ENCODE results near the gene GLE1. TPM values are rescaled to one million over a fixed set of nuclear protein-coding genes. Genes with fewer than 3 reads are reported as not detected.
A peak's percentile ranks its signal among the peaks of the same experiment; 100 is the strongest.
"Not testable (repeated sequence)": the region's sequence is repeated elsewhere in the genome, so short reads cannot be mapped to it uniquely, and the experiment has no call there.

Gene GLE1
- total RNA-seq, 1 experiment from 2014 or later, result 61.4 TPM

GRCh38 chr9:128552153-128552743, 47.7 kb downstream of the GLE1 start, which contains the start of gene SPTAN1:
SPTAN1 (plus strand) TSS chr9:128552587; CDS start chr9:128566741, 14,154 bp downstream.
- DNase-seq (ENCODE audit: low read depth), result peak; percentile 91

DNA sequence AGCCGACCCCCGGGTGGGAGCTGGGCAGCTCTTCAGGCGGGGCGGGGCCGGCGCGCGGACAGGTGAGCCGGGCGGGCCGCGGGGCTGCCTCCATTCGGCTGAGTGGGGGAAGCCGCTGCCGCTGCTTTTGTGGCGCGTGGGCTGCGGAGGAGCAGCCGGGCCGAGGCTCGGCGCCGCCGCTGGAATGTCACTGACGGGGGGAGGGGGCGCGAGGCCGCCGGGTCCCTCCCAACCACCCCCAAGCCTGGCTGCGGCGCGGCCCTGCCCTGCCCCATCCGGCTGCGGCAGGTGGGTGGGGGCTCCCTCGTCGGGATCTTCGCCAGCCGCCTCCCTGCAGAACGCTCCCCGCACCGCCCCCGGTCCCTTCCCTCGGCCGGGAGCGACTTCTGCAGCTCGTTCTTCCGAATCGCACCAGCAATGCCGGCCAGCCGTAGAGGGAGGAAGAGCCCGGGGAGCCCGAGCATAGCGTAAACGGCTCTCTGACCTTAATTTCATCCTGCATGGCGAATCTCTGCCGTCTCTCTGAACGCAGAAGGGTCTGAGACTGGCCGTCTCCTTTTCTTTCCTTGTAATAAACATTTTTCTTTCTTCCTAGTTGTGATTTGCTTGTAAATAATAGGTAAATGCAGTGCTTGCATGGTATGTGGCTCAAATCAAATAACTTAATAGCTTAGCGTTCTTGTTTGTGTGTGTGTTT, 48.4 kb downstream of the GLE1 start:
- peak; percentile 54 for DNase-seq (ENCODE audit: low read depth)

DNA sequence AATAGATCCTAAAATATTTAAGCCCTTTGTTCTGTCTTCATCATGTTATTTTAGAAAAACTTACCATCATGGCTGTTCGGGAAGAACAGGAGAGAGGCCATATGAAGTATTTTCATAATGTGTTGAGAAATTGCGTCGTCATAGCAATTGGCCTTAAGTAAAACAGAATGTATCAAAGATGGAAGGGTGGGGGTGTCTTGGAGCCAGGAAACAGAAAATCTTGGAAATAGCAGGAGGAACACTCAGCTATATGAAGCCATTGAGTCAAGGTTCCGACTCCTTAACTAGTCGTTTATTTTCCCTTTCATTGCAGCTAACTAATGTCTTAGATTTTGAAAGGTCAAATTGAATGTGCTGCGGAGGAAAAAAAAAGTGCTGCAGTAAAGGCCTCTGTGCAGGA, 49.2 kb downstream of the GLE1 start:
- DNase-seq (ENCODE audit: low read depth), result peak; percentile 74

- peak; percentile 94 for DNase-seq (ENCODE audit: low read depth)
Measured at GRCh38 chr9:128554155-128554862, 49.8 kb downstream of the GLE1 start.

DNA sequence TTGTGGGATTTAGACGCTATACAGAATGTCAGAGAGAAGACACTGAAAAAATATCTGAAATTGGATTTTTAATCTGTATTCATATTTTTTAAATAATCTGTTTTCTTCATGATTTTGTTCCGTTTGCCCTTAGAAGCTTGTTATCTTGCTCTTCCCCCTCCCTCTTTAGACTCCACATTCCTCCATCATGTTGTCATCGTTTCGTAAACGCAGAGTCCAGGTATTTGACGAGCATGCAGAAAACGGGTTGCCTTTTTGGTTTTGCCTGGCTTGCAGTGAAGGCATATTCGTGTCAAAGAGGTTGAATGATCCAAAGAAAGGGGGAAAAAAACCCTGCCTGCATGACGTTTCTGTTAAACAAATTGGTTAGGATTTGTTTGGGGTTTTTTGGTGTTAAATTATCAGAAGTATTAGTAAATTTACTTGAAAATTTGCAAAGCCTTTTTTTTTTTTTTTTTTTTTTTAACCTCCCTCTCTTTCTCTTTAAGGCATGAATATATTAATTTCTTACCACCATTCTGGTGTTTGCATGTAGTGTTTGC, 50.7 kb downstream of the GLE1 start:
- DNase-seq (ENCODE audit: low read depth), result peak; percentile 91

DNA sequence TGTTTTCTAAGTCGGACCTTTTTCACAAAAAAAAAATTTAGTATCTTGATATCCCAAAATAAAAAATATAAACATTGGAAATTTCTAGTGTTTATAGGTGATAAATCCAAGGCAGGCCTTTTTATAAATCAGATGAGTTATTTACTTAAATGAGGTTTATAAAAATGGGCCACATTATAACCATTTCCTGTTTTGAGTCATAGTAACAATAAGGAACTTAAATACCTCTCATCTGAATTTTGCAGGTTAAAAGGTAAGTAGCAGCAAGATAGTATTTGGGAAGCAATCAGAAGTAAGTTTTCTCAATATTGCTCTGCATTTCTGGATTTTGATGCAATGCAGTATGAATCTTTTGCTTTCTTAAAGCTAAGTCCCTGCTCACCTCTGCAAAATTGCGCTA, 51.8 kb downstream of the GLE1 start:
- peak; percentile 24 for DNase-seq (ENCODE audit: low read depth)

DNA sequence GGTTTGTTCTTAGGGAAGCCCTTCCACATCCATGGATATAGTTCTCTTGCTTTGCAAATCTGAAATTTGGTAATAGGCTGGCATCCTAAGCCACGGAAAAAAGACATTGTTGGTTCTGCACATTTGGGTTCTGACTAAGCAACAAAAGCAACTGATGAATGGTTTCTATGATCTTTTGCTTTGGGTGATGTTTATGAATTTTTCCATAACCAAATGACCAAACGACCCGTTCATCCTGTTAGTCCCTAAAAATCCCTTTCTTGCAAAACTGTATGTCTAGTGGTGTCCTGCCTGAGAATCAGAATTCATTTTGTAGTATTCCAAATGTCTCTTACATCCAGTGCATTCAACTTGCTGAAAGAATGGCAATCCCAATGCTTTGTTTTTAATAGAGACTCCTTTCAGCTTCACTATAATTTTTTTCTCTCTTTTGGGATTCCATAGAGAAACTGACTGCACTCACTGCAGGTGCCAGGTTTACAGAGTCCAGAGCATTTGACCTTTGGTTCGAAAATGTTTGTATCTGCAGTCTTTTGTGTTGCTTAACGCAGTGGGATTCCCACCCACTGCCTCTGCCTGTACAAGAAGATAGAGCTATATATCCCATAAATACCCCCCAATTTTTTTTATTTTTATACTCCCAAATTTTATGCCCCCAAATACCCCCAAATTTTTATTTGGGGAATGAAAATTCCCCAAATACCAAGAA, 52.6 kb downstream of the GLE1 start:
- DNase-seq (ENCODE audit: low read depth), result no peak

- peak; percentile 91 for DNase-seq (ENCODE audit: low read depth)
Measured at GRCh38 chr9:128558431-128559310, 54.2 kb downstream of the GLE1 start.

DNA sequence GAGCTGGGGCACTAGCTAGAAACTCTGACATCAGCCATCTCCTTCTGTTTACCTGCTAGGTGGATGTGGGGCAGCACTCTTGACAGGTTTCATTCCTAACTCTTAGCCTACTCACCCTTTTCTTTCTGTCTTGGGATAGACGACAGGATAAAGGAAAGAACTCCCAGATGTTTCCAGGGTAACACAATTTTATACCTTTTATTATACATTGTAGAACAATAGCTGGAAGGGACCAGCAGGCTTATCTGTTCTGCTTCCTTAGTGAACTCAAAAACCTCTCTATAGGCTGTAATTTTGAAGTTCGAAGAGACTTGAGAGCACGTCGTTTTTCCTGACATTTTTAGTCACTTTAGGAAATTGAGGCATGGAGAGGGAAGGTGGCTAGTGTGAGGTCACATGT, 61.1 kb downstream of the GLE1 start:
- DNase-seq (ENCODE audit: low read depth), result no peak

DNA sequence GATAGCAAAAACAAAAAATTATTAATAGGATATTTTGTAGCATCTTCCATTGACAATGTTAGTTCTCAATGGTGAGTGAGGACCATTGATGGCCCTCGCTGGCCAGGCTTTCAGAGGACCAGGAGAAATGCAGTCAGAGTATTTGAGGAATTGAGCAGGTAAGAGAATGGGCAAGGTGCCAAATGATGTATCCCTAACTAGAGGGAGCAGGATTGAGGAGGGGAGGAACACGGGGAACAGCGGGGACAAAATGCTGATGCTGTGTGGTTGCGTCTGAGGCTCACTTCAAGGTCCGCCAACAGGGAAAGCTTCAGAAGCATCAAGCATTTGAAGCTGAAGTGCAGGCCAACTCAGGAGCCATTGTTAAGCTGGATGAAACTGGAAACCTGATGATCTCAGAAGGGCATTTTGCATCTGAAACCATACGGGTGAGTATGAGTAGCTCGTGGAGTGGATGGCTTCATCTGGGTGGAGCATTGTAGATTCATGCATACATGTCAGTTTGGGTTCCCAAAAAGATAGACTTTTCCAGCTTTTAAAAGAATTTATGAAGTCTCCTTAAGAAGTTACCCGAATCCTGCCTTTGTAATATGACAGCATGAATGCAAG, 64.1 kb downstream of the GLE1 start:
- DNase-seq (ENCODE audit: low read depth), result no peak

- DNase-seq (ENCODE audit: low read depth), result no peak
Measured at GRCh38 chr9:128575469-128575868, 71.0 kb downstream of the GLE1 start.

DNA sequence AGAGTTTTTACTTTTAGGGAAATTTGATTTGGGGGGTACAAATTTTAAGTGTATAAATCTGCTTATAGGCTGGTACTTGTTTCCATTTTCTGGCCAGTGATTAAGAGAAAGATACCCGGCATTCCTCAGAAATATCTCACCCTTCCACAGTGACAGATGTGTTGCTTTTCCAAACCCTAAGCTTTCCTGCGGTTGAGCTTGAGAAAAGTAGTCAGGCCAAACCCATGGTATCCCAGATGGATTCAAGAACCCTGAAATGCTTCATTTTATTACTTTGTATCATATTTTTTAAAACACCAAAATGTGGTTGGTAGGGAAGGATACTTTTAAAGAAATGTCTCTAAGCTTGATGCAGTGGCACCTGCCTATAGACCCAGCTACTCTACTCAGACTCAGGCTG, 71.4 kb downstream of the GLE1 start:
- no peak for DNase-seq (ENCODE audit: low read depth)

GRCh38 chr9:128577206-128577605, 72.7 kb downstream of the GLE1 start:
- DNase-seq (ENCODE audit: low read depth), result no peak

DNA sequence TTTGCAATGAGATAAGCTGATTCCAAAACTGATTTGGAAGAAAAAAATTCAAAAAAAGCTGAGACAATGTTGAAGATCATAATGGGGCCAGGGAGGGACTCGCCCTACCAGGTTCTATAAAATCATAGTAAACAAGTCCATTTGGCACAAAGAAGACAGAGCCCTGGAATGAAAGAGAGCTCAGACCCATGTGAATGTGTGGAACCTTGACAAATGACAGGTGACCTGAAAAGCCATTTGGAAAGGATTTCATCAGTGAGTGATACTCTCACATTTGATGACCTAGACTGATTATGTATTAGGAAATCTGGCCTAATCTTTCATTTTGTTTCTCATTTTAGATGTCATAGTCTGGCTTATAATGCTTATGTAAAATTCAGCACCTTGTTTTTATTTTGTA, 74.7 kb downstream of the GLE1 start:
- no peak for DNase-seq (ENCODE audit: low read depth)

DNA sequence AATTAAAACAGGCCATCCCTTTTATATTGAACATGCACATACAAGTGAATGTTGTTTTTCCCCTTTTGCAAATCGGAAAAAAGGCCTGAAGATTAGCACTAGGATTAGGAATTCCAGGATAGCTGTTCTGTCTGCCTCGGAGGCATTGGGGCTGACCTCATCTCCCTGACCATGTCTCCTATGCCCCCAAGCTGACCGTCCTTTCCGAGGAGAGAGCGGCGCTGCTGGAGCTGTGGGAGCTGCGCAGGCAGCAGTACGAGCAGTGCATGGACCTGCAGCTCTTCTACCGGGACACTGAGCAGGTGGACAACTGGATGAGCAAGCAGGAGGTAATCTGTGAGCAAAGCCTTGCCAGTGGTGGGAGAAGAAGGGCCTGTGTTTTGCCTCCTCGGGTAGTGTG, 76.2 kb downstream of the GLE1 start:
- DNase-seq (ENCODE audit: low read depth), result no peak

DNA sequence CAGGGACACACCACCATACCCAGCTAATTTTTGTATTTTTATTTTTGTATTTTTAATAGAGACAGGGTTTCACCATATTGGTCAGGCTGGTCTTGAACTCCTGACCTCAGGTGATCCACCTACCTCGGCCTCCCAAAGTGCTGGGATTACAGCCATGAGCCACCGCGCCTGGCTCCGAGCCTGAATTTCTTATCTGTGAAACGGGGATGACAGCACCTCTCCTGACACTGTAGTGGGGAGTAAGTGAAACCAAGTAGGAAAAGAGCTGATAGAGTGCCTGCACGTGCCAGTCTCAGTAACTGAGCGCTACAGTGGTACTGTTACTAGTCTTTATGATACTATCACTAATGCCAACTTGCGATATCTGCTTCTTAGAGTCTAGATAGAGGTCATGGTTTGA, 80.6 kb downstream of the GLE1 start:
- not testable (repeated sequence) for DNase-seq (ENCODE audit: low read depth)

DNA sequence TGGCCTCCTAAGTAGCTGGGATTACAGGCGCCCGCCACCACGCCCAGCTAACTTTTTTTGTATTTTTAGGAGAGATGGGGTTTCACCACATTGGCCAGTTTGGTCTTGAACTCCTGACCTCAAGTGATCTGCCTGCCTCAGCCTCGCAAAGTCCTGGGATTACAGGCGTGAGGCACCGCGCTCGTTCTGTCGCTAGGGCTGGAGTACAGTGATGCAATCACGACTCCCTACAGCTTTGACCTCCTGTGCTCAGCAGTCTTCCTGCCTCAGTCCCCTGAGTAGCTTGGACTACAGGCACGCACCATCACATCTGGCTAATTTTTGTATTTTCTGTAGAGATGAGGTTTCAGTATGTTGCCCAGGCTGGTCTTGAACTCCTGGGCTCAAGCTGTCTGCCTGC, 82.4 kb downstream of the GLE1 start:
- DNase-seq (ENCODE audit: low read depth), result not testable (repeated sequence)

GRCh38 chr9:128587453-128587852, 82.9 kb downstream of the GLE1 start:
- no peak for DNase-seq (ENCODE audit: low read depth)

- no peak for DNase-seq (ENCODE audit: low read depth)
Measured at GRCh38 chr9:128588581-128589233, 84.2 kb downstream of the GLE1 start.

Measured in M059J (cell line).